GM21390 (cell line): ENCODE data around the gene FAM111A.

Experiments
- ATAC-seq: cut with Tn5 transposase; IDR thresholded peaks from one replicate; pipeline ENCODE4 v1.9.1; 2021; ENCODE audit not compliant: unreplicated experiment

Gene FAM111A

GRCh38 chr11:59141673-59142460 is 789 bp upstream of the FAM111A start:
- no peak for ATAC-seq

- ATAC-seq: no peak
These were observed 1.4 kb downstream of the FAM111A start for GRCh38 chr11:59144096-59144495.

- ATAC-seq: peak; percentile 58
These were observed 2.1 kb downstream of the FAM111A start for GRCh38 chr11:59144579-59145345.

GRCh38 chr11:59145534-59145933 is 2.9 kb downstream of the FAM111A start:
- no peak for ATAC-seq

GRCh38 chr11:59151761-59152160 is 9.1 kb downstream of the FAM111A start:
- ATAC-seq: peak; percentile 61

- peak; percentile 85 for ATAC-seq
These were observed 9.8 kb downstream of the FAM111A start for GRCh38 chr11:59152312-59152951.

GRCh38 chr11:59154610-59155009 is 12.0 kb downstream of the FAM111A start:
- ATAC-seq: no peak

- no peak for ATAC-seq
These were observed 14.8 kb downstream of the FAM111A start for GRCh38 chr11:59157433-59157832.

GRCh38 chr11:59158206-59159068 is 15.8 kb downstream of the FAM111A start:
- ATAC-seq: peak; percentile 90

- no peak for ATAC-seq
These were observed 21.4 kb downstream of the FAM111A start for GRCh38 chr11:59164028-59164427.

GRCh38 chr11:59171508-59172322 is 29.1 kb downstream of the FAM111A start, which contains the start of gene DTX4:
Gene DTX4, plus strand, starts transcription at chr11:59172132. Its CDS starts 464 bp downstream, at chr11:59172596.
- ATAC-seq: peak; percentile 69

GRCh38 chr11:59172345-59173079 is 29.9 kb downstream of the FAM111A start:
- ATAC-seq: peak; percentile 35

- ATAC-seq: peak; percentile 0
These were observed 30.7 kb downstream of the FAM111A start for GRCh38 chr11:59173080-59173963.

GRCh38 chr11:59173964-59174663 is 31.5 kb downstream of the FAM111A start:
- ATAC-seq: no peak

- ATAC-seq: no peak
These were observed 32.0 kb downstream of the FAM111A start for GRCh38 chr11:59174664-59175033.

- ATAC-seq: no peak
These were observed 32.4 kb downstream of the FAM111A start for GRCh38 chr11:59175091-59175501.

- ATAC-seq: no peak
These were observed 33.7 kb downstream of the FAM111A start for GRCh38 chr11:59176330-59176729.

GRCh38 chr11:59178402-59178801 is 35.7 kb downstream of the FAM111A start:
- ATAC-seq: no peak
